GM19395 (cell line): Measurements from ENCODE around the gene CHCHD3.

ENCODE experiments used
- ATAC-seq: cut with Tn5 transposase; IDR thresholded peaks from one replicate; pipeline ENCODE4 v1.9.1; 2021; ENCODE audit warnings: mild to moderate bottlenecking, moderate library complexity; ENCODE audit not compliant: unreplicated experiment

CHCHD3 gene

DNA sequence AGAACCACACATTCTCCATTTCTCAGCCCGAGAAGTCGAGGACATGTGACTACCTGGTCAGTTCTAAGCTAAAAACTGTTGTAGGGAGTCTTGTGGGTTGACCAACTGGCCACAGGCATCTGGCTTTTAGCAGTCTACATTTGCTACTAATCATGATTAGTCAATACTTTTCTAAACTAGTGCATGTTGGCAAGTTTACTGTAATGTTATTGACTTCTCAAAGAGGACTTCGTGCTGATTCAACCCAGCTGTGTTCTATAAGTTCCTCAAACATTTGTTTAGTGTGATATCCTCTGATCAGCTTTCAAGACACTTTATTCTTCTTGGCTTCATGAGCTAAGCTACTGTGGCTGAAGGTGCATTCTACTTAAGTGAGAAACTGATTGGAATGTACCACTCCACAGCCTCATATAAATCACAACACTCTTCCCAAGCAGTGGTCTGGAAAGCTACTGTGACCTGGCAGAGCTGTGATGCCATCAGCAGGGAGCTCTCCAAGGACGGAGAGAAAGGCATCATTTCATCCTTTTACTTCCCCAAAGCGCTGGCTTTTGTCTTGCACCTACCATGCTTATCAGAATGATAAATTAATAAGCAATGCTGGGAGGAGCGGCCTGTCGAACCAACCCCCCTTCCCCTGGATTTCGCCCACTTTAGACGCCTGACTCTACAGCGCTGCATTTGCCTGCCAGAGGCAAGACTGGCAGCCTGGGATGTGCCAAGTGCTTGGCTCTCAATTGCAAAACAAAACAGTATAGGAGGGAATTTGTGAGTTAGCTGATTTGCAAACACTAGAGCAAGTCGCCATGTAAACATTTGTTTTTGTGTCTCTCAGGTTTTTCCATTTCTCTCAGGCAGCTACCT, 298.9 kb downstream of the CHCHD3 start:
- ATAC-seq = no peak

DNA sequence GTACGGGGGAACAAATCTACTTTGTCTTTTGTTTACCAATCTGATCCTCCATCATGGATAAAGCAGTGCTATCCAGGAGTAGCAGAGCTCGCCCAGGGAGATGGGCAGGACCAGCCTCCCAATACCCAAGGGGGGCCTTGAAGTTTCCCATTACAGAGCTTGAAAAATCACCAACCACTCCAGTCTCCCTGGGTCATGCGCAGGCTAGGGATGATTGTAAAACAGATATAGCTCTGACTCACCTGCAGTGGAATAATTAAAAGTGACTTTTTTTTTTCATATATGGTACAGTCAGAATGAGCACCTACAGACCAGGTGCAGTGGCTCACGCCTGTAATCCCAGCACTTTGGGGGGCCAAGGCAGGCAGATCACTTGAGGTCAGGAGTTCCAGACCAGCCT, 301.1 kb downstream of the CHCHD3 start:
- ATAC-seq = no peak

DNA sequence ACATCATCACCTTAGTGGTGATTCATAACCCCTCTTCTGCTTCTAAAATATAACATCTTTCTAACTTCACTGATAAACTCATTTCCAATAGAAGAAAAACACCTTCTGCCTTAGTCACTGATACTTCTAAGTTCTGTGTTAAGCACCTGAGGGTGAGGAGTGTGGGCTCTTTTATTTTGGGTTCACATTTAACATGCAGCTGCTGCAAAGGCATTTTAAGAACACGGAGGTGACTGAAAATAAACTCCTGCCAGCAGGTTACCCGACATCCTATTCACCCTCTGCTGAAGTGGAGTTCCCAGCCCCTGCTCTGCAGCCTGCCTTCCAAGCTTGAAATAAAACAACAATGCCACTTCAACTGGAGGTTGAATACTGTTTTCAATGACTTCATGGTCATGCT, 302.7 kb downstream of the CHCHD3 start:
- ATAC-seq = no peak

DNA sequence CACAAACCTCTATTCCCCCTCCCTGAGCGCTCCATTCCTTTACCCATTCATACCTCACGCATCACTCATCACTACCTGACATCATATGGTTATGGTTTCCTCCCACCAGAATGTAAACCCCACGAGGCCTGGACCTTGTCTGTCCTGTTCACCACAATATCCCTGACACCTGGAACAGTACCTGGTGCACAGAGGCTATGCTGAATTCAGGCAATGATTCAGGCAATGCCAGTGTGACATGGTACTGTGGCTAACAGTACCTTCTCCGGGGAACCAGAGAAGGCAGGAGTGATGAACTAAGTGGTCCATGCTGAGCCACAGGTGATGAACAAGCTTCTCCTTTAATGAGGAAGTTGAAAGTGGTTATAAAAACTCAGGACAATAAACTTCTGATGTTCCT, 303.1 kb downstream of the CHCHD3 start:
- no peak for ATAC-seq

DNA sequence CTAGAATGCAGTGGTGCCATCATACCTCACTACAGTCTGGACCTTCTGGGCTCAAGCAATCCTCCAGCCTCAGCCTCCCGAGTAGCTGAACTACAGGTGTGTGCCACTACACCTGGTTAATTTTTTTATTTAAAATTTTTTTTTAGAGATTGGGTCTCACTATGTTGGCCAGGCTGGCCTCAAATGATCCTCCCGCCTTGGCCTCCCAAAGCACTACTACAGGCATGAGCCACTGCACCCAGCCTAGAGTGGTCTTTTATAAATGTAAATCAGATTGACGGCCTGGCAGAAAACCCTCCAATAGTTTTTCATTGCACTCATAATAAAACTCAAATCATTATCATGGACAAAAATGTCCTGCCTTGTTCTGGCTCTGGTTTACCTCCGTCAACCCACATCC, 303.9 kb downstream of the CHCHD3 start:
- ATAC-seq = no peak

DNA sequence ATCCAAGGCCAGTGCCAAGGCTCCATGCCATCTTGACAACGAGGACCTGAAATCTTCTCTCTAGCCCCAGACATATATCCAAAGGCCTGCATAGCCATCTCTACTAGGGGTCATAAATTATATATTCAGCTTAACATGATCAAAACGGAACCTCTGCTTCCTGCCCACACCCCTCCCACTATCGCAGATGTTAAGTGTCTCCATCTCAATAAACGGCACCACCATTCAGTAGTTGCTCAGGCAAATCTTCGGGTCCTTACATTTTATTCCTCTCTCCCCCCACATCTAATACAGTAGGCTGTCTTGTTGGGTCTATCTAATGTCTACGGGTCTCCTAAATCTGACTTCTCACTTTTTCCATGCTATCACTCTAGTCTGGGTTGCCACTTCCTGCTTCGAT, 304.5 kb downstream of the CHCHD3 start:
- no peak for ATAC-seq

DNA sequence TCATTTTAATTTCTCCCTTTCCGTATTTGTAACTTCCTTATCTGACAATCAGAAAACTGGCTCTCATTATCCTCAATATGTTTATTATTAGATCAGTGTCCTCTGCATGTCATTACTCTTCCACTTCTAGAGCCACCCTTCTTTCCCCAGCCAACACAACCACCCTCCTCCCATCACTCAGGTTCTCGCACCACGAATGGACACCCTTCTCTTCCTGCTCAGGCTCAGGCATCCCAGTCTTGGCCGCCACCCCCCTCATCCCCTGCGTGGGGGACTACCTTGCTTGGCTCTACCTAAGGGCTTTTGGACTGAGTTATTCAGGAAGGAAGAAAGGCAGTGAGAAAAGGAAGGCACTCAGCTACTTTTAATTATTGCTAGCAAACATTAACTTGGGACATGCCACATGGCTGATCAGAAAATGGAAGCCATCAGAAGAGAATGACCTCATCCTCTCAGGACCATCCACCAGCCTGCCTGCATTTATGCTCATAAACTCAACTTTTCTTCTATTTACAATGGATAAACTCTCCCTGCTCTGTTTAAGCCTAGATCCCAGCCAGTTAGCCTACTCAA, 305.8 kb downstream of the CHCHD3 start:
- no peak for ATAC-seq

DNA sequence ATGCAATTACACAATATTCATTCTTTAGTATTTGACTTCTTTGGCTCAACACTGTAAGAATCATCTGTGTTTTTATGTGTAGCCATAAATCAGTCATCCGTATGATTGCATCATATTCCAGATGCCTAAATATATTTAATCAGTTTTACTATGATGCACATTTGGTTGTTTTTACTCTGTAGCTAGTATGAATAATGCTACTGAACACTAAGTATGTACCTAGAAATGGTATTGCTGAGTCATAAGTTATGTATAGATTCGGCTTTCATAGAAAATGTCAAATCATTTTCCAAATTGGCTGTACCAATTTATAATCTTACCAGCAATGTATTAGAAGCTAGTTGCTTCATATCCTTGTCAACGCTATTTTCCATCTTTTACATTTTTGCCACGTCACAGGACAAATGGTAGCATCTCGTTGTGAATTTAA, 308.3 kb downstream of the CHCHD3 start:
- ATAC-seq = no peak

DNA sequence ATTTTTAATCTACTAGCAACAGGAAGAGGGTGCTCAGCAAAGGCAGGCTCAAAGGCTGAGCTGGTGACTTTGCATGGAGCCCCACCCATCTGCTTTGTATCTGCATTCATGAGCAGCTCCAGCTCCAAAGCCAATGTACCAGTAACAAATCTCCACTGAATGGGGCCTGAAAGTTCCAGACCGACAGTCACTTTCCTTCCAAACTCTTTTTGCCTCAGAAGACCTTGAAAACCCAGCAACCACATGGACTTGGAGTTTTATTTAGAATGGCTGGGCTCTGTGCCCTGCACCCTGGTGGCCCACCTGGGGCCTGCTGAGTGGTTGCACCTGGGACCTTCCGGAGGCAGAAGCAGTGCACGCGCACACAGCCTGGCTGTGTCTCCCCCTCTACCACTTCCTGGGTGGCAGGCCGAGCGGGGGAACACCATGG, 310.6 kb downstream of the CHCHD3 start:
- ATAC-seq = no peak

DNA sequence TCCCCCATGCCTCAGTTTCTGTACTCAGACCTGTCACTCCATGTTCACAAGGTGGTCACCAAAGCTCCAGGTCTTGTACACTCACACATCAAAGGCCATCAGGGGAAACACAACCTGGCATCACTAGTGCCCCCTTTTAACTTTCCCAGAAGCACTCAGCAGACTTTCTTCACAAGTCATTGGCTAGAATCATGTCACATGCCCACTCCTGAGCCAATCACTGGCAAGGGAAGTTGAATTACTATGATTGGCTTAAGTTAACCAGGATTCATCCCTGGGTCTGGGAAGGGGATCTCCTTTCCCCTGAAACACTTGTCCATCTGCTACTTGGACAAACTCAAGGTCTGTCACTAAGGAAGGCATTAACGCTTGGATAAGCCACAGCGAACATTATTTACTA, 311.8 kb downstream of the CHCHD3 start:
- ATAC-seq = no peak

DNA sequence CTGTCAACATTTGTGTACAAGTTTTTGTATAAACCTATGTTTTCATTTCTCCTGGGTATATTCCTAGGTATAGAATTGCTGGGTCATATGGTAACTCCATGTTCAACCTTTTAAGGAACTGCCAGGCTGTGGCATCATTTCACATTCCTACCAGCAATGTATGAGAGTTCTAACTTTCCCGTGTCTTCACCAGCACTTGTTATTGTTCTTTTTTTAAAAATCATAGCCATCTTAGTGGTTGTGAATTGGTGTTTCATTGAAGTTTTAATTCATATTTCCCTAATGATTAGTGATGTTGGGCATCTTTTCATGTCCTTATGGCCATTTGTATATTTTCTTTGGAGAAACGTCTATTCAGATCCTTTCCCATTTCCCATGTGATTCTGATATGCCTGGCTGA, 312.6 kb downstream of the CHCHD3 start:
- no peak for ATAC-seq

DNA sequence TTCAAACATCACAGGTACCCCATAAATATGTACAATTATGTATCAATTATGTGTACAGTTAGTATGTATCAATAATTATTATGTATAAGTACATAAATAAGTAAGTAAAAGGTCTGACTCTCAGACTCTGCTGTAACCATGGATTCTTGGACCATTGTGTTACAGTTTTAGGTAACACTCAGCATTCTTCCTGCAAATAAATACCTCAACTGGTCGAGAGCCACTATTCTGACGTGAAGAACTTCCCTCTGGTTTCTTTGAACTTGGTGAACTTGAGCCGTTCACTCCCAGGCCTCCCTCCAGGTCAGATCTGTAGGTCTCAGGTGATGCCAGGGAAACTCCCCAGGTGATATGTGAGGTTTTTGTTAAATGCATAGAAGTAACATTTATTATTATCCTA, 313.8 kb downstream of the CHCHD3 start:
- no peak for ATAC-seq

DNA sequence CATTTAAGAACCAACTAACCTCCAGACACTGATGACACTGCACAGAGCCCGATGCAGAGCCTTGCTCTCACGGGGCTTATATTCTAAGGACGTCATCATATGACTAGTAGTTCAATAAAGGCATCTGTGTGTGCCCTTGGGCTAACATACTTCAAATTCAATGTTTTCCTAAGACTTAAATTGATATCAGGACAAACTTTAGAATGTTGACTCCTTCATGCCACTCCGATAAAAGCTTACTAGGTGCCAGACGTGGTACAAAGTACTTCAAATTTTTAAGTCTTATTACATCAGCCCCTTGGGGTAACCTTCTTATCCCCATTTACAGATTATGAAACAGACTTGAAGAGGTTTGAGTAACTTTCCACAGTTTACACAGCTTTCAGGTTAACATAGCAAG, 314.5 kb downstream of the CHCHD3 start:
- ATAC-seq = no peak

DNA sequence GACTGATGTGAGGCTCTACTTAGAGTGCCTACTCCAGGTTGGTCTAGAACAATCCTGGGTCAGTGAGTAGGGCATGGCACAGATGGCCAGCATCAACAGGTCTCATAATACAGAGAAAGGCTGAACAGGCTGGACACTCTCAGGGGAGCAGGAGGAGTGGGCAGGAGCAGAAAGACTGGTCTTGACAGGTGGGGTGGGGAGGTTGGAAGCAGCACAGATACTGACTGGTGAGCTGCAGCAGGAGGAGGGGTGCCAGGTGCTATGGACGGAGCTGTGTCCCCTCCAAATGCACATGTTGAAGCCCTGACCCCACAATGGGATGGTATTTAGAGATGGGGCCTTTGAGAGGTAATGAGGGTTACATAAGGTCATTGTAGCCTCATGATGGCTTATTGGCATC, 315.2 kb downstream of the CHCHD3 start:
- no peak for ATAC-seq

DNA sequence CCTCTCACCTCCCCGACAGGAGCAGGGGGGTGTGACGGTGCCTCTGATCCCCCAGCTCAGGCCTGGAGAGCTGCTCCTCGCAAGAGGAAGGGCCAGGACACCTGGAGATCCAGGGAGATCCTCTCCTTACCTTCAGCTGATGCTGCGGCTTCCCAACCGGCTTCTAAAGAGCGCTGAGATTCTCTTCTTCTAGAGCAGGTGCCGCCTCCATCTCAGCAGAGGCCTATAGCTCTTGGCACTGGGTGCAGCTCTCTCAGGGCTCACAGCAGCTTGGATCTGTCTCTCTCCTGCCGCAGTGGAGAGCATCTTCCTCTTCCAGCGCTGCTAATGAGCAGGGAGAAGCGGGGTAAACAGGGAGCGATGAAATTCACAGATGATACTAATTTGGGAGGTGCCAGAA, 316.0 kb downstream of the CHCHD3 start:
- no peak for ATAC-seq

DNA sequence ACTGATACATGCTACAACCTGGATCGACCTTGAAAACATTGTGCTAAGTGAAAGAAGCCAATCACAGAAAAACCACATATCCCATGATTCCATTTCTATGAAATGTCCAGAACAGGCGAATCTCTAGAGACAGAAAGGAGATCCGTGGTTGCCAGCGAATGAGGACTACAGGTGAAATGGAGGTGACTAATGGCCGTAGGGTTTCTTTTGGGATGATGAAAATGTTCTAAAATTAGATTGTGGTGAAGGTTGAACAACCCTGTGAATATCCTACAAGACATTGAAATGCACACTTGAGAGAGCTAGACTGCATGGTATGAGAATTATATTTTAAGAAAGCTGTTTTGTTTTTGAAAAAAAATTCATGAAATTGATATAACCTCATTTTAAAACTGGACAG, 317.1 kb downstream of the CHCHD3 start:
- no peak for ATAC-seq

DNA sequence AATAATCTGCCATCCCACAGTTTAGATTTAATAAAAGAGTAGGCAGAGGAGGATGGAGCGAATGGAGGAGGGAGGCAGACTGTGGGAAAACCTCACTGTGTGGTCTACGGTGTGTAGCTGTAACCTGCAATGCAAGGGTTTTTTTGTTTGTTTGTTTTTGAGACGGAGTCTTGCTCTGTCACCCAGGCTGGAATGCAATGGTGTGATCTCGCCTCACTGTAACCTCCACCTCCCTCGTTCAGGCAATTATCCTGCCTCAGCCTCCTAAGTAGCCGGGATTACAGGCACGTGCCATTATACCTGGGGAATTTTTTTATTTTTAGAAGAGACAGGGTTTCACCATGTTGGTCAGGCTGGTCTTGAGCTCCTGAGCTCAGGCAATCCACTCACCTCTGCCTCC, 321.0 kb downstream of the CHCHD3 start:
- ATAC-seq = no peak

DNA sequence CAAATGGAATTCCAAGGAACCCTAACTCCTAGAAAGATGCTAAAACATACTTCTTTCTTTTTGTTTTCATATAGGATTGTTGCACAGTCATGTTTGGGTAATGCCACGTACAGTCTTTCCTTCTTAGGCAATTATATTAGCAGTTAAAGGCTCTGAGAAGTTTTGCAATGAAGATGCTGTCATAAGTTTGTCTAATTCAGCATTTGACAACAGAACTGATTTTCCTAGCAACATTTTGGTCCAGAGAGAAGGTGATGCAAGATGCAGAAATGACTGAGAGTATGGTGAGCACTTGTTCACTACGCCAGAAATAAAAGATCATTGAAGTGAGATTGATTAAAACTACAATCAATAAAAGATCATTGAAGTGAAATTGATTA, 321.7 kb downstream of the CHCHD3 start:
- no peak for ATAC-seq

DNA sequence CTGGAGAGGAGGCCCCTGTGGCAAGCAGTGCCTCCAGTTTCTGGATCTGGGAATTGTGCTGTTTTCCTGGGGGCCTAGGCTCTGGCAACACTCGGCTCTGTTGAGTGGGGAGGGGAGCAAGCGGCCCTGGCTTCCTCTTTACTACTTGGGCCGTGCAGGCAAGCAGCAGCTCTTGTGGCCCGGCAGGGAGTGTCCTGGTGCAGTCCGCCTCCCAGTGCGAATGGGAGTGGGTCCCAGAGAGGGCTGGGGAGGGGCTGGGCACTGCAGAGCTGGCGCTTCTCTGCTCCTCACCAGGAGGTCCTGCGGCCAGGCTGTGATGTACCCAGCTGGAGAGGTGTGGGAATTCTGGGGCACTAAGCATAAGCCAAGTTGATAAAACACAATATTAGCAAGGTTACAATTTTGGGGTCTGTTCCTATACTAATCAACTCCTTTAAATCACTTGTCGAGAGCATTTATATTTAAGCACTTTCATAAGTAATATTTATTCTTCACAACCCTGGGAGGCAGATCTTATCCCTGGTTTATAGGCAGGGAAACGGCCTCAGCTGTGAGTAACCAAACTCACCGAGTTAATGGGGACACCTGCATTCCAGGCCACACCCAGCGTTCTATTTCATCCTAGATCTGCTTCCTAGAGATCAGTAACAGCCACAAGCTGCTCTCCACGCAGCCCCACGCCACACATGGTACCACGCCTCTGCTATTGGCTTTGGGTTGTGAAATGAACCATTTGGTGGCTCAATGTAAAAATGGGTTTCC, 322.2 kb downstream of the CHCHD3 start:
- no peak for ATAC-seq

DNA sequence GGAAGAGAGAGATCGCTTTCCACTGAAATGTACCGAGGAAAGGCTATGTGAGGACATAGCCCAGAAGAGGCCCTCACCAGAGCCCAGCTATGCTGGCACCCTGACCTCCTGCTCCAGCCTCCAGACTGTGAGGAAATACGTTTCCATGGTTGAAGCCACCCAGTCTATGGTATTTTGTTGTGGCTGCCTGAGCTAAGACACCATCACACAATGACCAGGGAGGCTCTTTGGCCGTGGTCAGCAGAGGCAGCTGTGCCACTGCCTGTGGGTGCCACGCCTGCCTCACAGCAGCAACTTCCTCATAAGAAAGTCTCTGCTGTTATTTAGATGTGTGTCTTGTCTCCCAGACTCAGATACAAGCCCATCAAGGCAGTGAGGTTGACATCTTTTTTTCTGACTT, 322.9 kb downstream of the CHCHD3 start:
- ATAC-seq = no peak

DNA sequence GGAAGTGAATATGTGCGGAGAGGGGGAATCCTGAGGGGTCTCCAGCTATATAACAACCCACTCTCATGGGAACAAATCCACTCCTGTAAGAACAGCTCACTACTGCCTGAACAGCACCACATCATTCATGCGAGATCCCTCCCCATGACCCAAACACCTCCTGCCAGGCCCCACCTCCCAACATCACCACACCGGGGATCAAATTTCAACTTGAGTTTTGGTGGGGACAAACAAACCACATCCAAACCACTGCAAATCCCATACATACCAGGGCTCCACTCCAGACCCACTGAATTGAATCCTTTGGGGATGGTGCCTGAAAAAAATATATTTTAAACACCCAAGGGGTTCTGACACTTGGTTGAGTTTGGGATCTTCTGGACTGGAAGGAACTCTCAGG, 324.1 kb downstream of the CHCHD3 start:
- ATAC-seq = no peak

DNA sequence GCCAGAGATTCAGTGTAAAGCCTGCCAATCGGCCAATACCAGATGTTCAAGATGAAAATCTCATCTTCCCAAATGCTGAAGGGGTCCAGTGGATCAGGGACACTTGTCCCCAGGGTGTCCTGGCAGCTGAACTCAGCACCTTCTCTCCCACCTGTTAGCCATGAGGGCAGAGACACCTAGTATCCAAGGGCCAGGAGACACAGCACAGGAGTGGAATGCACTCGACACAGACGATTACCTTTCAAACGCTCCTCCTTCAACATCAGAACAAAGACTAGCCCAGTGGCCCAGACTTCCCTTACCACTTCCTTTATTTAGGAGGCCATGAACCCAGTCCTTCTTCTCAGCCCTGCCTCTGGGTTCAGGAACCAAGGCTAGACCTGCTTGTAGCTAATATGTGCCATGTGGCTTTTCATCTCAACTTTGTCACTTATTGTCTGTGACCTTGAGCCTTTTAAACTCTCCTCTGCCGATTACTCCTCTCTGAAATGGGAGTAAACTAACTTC, 325.4 kb downstream of the CHCHD3 start:
- ATAC-seq = no peak
